Adrenal gland (tissue), 5 donors: ENCODE results near the gene SVIL.
"Not testable (repeated sequence)": the region's sequence is repeated elsewhere in the genome, so short reads cannot be mapped to it uniquely, and the experiment has no call there.

ENCODE experiments used
- CTCF ChIP-seq, 6 experiments: fragments of 450-650 bp in 4 of 6; fragments of 200-600 bp in 2 of 6; sonication (generic) in 1 of 6; IDR thresholded peaks; 1 replicate in 5 of 6; 2 replicates in 1 of 6; pipeline versions ENCODE4 v1.5.1 to v1.8.0; 2016 to 2021; ENCODE audit warnings: antibody characterized with exemption in 6 of 6, mild to moderate bottlenecking in 2 of 6, moderate library complexity in 1 of 6
- POLR2A ChIP-seq, 2 donors: fragments of 450-650 bp; IDR thresholded peaks; one replicate each; pipeline ENCODE4 v1.6.1; 2017; ENCODE audit warnings: antibody characterized with exemption in 2 of 2, mild to moderate bottlenecking in 2 of 2, moderate library complexity in 1 of 2
- donor health status: DM: no; HTN: no; CAD: no.

- TF ChIP-seq POLR2A, CTCF (IDR thresholded peaks at IDR 0.05): not testable (repeated sequence)
Observed at GRCh38 chr10:29488471-29488870, 146.3 kb downstream of the SVIL start.
